ENCODE results near the gene SPEF2. TPM values are rescaled to one million over a fixed set of nuclear protein-coding genes. Genes with fewer than 3 reads are reported as not detected.

The SPEF2 gene
- polyA plus RNA-seq, 1 donor from 2014 or later: 18.5 TPM

- TF ChIP-seq MXI1 (conservative IDR thresholded peaks at IDR 0.05; ENCODE audit: poor library complexity, severe bottlenecking) (no peak), POLR2AphosphoS5 (IDR thresholded peaks at IDR 0.05) (no peak), REST (IDR thresholded peaks at IDR 0.05; ENCODE audit: borderline replicate concordance) (no peak), EZH2 (IDR thresholded peaks at IDR 0.05; ENCODE audit: borderline replicate concordance, insufficient read depth, low read length, poor library complexity, severe bottlenecking) (no peak), TAF1 (IDR thresholded peaks at IDR 0.05; ENCODE audit: low read depth) (no peak), EP300 (conservative IDR thresholded peaks at IDR 0.05; ENCODE audit: poor library complexity, severe bottlenecking) (no peak), RAD21 (conservative IDR thresholded peaks at IDR 0.05) (no peak), SMC3 (conservative IDR thresholded peaks at IDR 0.05; ENCODE audit: poor library complexity) (no peak), CTCF (IDR thresholded peaks at IDR 0.05; ENCODE audit: poor library complexity, severe bottlenecking) (no peak)
- no peak overlapping the region for H2AFZ ChIP-seq (ENCODE audit: low read depth, low read length)
- H3K4me3 ChIP-seq (ENCODE audit: low read length): no peak overlapping the region
- no peaks in the 10 kb centered on the region for H3F3A ChIP-seq (ENCODE audit: insufficient read depth, low read length, poor library complexity, severe bottlenecking)
- H3K36me3 ChIP-seq (ENCODE audit: insufficient read depth, low read length): no peaks in the 10 kb centered on the region
- H3K27ac ChIP-seq (ENCODE audit: low read length): no peak overlapping the region
- no peaks in the 10 kb centered on the region for H3K9me3 ChIP-seq (ENCODE audit: low read length)
- H4K20me1 ChIP-seq (ENCODE audit: insufficient read depth): no peaks in the 10 kb centered on the region
- H3K9ac ChIP-seq (ENCODE audit: low read length): no peak overlapping the region
- H3K9me2 ChIP-seq (ENCODE audit: insufficient read depth, low read length): no peaks in the 10 kb centered on the region
- no peaks in the 10 kb centered on the region for H3K27me3 ChIP-seq (ENCODE audit: insufficient read depth, low read depth, low read length)
- H3K79me2 ChIP-seq (replicated peaks; ENCODE audit: insufficient read depth, low read length): no peaks in the 10 kb centered on the region
- H3K4me2 ChIP-seq (ENCODE audit: low read length): no peak overlapping the region
These were observed 172.8 kb downstream of the SPEF2 start for GRCh38 chr5:35790457-35790822.

GRCh38 chr5:35794328-35794619 is 176.6 kb downstream of the SPEF2 start:
- no peaks in the 10 kb centered on the region for H3K27me3 ChIP-seq (ENCODE audit: insufficient read depth, low read depth, low read length)
- H3K27ac ChIP-seq (ENCODE audit: low read length): no peak overlapping the region
- TF ChIP-seq TAF1 (IDR thresholded peaks at IDR 0.05; ENCODE audit: low read depth): no peak
- no peak for TF ChIP-seq POLR2AphosphoS5 (IDR thresholded peaks at IDR 0.05)
- TF ChIP-seq CTCF (IDR thresholded peaks at IDR 0.05; ENCODE audit: poor library complexity, severe bottlenecking): no peak
- no peak for TF ChIP-seq REST (IDR thresholded peaks at IDR 0.05; ENCODE audit: borderline replicate concordance)
- TF ChIP-seq EZH2 (IDR thresholded peaks at IDR 0.05; ENCODE audit: borderline replicate concordance, insufficient read depth, low read length, poor library complexity, severe bottlenecking): no peak
- no peak for TF ChIP-seq SMC3 (conservative IDR thresholded peaks at IDR 0.05; ENCODE audit: poor library complexity)
- TF ChIP-seq MXI1 (conservative IDR thresholded peaks at IDR 0.05; ENCODE audit: poor library complexity, severe bottlenecking): no peak
- TF ChIP-seq RAD21 (conservative IDR thresholded peaks at IDR 0.05): no peak
- no peak for TF ChIP-seq EP300 (conservative IDR thresholded peaks at IDR 0.05; ENCODE audit: poor library complexity, severe bottlenecking)
- no peaks in the 10 kb centered on the region for H3K9me2 ChIP-seq (ENCODE audit: insufficient read depth, low read length)
- no peaks in the 10 kb centered on the region for H3K36me3 ChIP-seq (ENCODE audit: insufficient read depth, low read length)
- no peaks in the 10 kb centered on the region for H3F3A ChIP-seq (ENCODE audit: insufficient read depth, low read length, poor library complexity, severe bottlenecking)
- no peaks in the 10 kb centered on the region for H3K9me3 ChIP-seq (ENCODE audit: low read length)
- no peak overlapping the region for H3K9ac ChIP-seq (ENCODE audit: low read length)
- no peaks in the 10 kb centered on the region for H4K20me1 ChIP-seq (ENCODE audit: insufficient read depth)
- no peak overlapping the region for H3K4me2 ChIP-seq (ENCODE audit: low read length)
- H2AFZ ChIP-seq (ENCODE audit: low read depth, low read length): no peak overlapping the region
- no peak overlapping the region for H3K4me3 ChIP-seq (ENCODE audit: low read length)
- no peaks in the 10 kb centered on the region for H3K79me2 ChIP-seq (replicated peaks; ENCODE audit: insufficient read depth, low read length)

Measured in neural cell (in vitro differentiated cells).